ENCODE results near the gene TRIM39. TPM values are rescaled to one million over a fixed set of nuclear protein-coding genes. Genes with fewer than 3 reads are reported as not detected.

TRIM39 gene
- total and polyA plus RNA-seq, 2 of the 13 experiments (the other 11 are each of a cell fraction or from before 2014, with no cell fraction given): 7.7 to 14.6 TPM

GRCh38 chr6:30325873-30326525 is 728 bp upstream of the TRIM39 start (continued):
- no peak for TF ChIP-seq ZNF407 (CRISPR knock-in tag; IDR thresholded peaks at IDR 0.05; ENCODE audit: not compliant biosample characterization)
- TF ChIP-seq BRCA1 (CRISPR knock-in tag; IDR thresholded peaks at IDR 0.05): no peak; the same call in 1 of the 2 replicates
- TF ChIP-seq PCBP1 (IDR thresholded peaks at IDR 0.05; ENCODE audit: borderline replicate concordance, low read depth, low read length): no peak
- TF ChIP-seq EHMT2 (IDR thresholded peaks at IDR 0.05; ENCODE audit: borderline replicate concordance, low read depth, low read length): no peak; the same call in 1 of the 2 replicates
- no peak for TF ChIP-seq REPIN1 (CRISPR knock-in tag; IDR thresholded peaks at IDR 0.05; ENCODE audit: borderline replicate concordance, low read depth)
- no peak for TF ChIP-seq MTF1 (CRISPR knock-in tag; IDR thresholded peaks at IDR 0.05)
- no peak for TF ChIP-seq SETDB1 (CRISPR knock-in tag; IDR thresholded peaks at IDR 0.05; ENCODE audit: borderline replicate concordance)
- TF ChIP-seq HDAC6 (IDR thresholded peaks at IDR 0.05; ENCODE audit: low read depth, low read length): no peak
- peak; percentile 57; the same call in 1 of the 2 replicates for TF ChIP-seq BRF2 (CRISPR knock-in tag; IDR thresholded peaks at IDR 0.05)
- TF ChIP-seq SUZ12 (IDR thresholded peaks at IDR 0.05; ENCODE audit: low read depth, low read length): no peak
- TF ChIP-seq TEF (CRISPR knock-in tag; IDR thresholded peaks at IDR 0.05): no peak; the same call in 1 of the 2 replicates
- TF ChIP-seq ZUFSP (CRISPR knock-in tag; IDR thresholded peaks at IDR 0.05; ENCODE audit: borderline replicate concordance): no peak
- no peak for TF ChIP-seq MAF1 (CRISPR knock-in tag; IDR thresholded peaks at IDR 0.05; ENCODE audit: borderline replicate concordance)
- no peak for TF ChIP-seq DMTF1 (CRISPR knock-in tag; IDR thresholded peaks at IDR 0.05)
